SH-SY5Y (cell line): Measurements from ENCODE around the gene ASB16.

ENCODE experiments used
- GATA2 ChIP-seq: IDR thresholded peaks from 2 replicates; pipeline ENCODE4 v1.6.1; 2011; ENCODE audit warnings: mild to moderate bottlenecking, low read depth, low read length
- GATA3 ChIP-seq: IDR thresholded peaks from 2 replicates; pipeline ENCODE4 v1.6.1; 2011; ENCODE audit warnings: low read depth, mild to moderate bottlenecking, low read length, moderate library complexity

DNA sequence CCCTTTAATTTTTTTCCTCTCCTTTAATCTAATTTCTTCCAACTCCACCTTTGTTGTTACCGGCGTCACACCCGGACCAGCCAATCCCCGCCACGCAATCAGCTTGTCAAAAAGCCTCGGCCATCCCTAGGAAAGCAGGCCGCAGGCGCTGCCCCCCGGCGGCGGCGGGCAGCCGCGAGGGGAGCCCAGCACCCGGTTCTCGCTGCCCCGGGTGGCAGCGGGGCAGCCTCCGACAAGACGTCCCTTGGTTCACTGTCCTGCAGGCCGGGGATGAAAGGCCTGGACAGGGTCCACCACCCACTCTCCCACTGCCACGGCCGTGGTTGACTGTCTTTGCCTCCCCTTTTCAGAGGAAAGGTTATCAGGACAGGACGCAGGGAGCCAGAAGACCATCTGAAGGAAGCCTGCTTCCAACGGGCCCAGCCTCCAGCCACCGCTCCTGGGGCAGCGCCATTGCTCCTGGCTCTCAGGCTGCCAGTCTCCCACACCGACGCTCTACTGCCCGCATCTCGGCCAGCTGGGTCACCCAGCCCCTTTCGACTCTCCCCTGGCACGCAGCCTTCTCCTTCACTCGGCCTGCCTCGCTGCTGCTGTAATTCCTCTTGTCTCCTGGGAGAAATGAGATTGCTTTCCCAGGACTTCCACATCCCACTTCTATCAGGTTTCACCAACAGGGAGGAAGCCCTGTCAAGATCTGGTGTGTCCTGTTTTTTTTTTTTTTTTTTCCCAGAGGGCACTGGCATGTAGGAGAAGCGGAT is 51.8 kb downstream of the ASB16 start:
- TF ChIP-seq GATA2 (0 out of 2 replicates have a peak, but pooled peaks have one; percentile 7), GATA3 (no peak)
